IMR-90 (cell line): ENCODE measurements around the gene IBA57. TPM values are rescaled to one million over a fixed set of nuclear protein-coding genes. Genes with fewer than 3 reads are reported as not detected.

Experiments used
- ATAC-seq: fragments of 200-7000 bp; cut with Tn5 transposase; 2 replicates; pipeline ENCODE4 v1.9.1; 2020; ENCODE audit warnings: low read depth, mild to moderate bottlenecking, moderate library complexity
- BruUV-seq: library from RNA; stranded (reverse); fragments of 400-500 nt; replicated peaks from 2 replicates; lab custom pipeline; 2021; lab: Mats Ljungman, UMichigan
- CTCF ChIA-PET: fragments of 300-600 bp; formaldehyde crosslinking; extraction: SDS; loops from one replicate; lab custom pipeline; 2021; ENCODE audit warnings: antibody characterized with exemption; lab: Yijun Ruan, JAX
- POLR2A ChIA-PET: fragments of 300-600 bp; sonication (Branson Sonifier 250); formaldehyde crosslinking; loops from one replicate; lab custom pipeline; 2022; ENCODE audit warnings: antibody characterized with exemption; ENCODE audit not compliant: unreplicated experiment; lab: Charles Lee
- DNase-seq: peaks from one replicate; pipeline ENCODE4 v3.0.0; 2013
- H2AFZ ChIP-seq: replicated peaks from 2 replicates; pipeline ENCODE3; 2013; ENCODE audit warnings: low read length, mild to moderate bottlenecking; ENCODE audit not compliant: poor library complexity
- H2AK5ac ChIP-seq: 2 replicates; pipeline ENCODE4 v1.6.1; 2013; ENCODE audit warnings: low read depth, low read length, inconsistent platforms
- H2AK9ac ChIP-seq: replicated peaks from 2 replicates; pipeline ENCODE3; 2013; ENCODE audit warnings: mild to moderate bottlenecking, low read depth, low read length, moderate library complexity; ENCODE audit not compliant: poor library complexity
- H2BK120ac ChIP-seq: 2 replicates; pipeline ENCODE4 v1.6.1; 2013; ENCODE audit warnings: low read depth, low read length, inconsistent platforms
- H2BK15ac ChIP-seq: 3 replicates; pipeline ENCODE4 v1.6.1; 2013; ENCODE audit warnings: low read depth, low read length, inconsistent platforms
- H2BK20ac ChIP-seq: 2 replicates; pipeline ENCODE4 v1.6.1; 2013; ENCODE audit warnings: low read depth, mild to moderate bottlenecking, inconsistent platforms, low read length, moderate library complexity
- H2BK5ac ChIP-seq: 2 replicates; pipeline ENCODE4 v1.6.1; 2013; ENCODE audit warnings: mild to moderate bottlenecking, low read depth, low read length, inconsistent platforms; ENCODE audit not compliant: poor library complexity, severe bottlenecking
- H3K14ac ChIP-seq: replicated peaks from 2 replicates; pipeline ENCODE4 v1.6.1; 2013; ENCODE audit warnings: low read depth, low read length, inconsistent platforms
- H3K18ac ChIP-seq: 2 replicates; pipeline ENCODE4 v1.6.1; 2013; ENCODE audit warnings: low read depth, low read length, control low read depth
- H3K23ac ChIP-seq: 2 replicates; pipeline ENCODE4 v1.6.1; 2013; ENCODE audit warnings: low read depth, low read length, inconsistent platforms
- H3K27ac ChIP-seq: 2 replicates; pipeline ENCODE4 v1.5.1; 2013; ENCODE audit warnings: mild to moderate bottlenecking, control low read depth, low read length; ENCODE audit not compliant: insufficient read depth
- H3K27me3 ChIP-seq: 2 replicates; pipeline ENCODE4 v1.6.1; 2013; ENCODE audit warnings: low read length; ENCODE audit not compliant: control insufficient read depth, insufficient read depth
- H3K36me3 ChIP-seq: 2 replicates; pipeline ENCODE4 v1.6.1; 2013; ENCODE audit warnings: low read length, mixed read lengths; ENCODE audit not compliant: control insufficient read depth, insufficient read depth
- H3K4ac ChIP-seq: 2 replicates; pipeline ENCODE4 v1.6.1; 2013; ENCODE audit warnings: low read depth, low read length, inconsistent platforms
- H3K4me1 ChIP-seq: 2 replicates; pipeline ENCODE4 v1.6.1; 2013; ENCODE audit warnings: low read length, mixed read lengths; ENCODE audit not compliant: control insufficient read depth, insufficient read depth
- H3K4me2 ChIP-seq: 2 replicates; pipeline ENCODE4 v1.6.1; 2013; ENCODE audit warnings: low read depth, mild to moderate bottlenecking, control low read depth, low read length, moderate library complexity
- H3K4me3 ChIP-seq: 2 replicates; pipeline ENCODE4 v1.5.1; 2013; ENCODE audit warnings: low read depth, mild to moderate bottlenecking, control low read depth, low read length, moderate library complexity; ENCODE audit not compliant: insufficient read depth
- H3K56ac ChIP-seq: 2 replicates; pipeline ENCODE4 v1.6.1; 2013; ENCODE audit warnings: low read length, inconsistent platforms; ENCODE audit not compliant: insufficient read depth; ENCODE audit errors: extremely low read depth
- H3K79me1 ChIP-seq, 2 experiments: 2 replicates each; pipeline ENCODE4 v1.6.1; 2013; ENCODE audit warnings: low read length in 2 of 2, inconsistent platforms in 1 of 2, low read depth in 1 of 2
- H3K9ac ChIP-seq: 2 replicates; pipeline ENCODE4 v1.6.1; 2013; ENCODE audit warnings: low read depth, low read length, control low read depth
- H3K9me1 ChIP-seq: 2 replicates; pipeline ENCODE4 v1.6.1; 2013; ENCODE audit warnings: low read length, inconsistent platforms; ENCODE audit not compliant: insufficient read depth
- H3K9me3 ChIP-seq: 2 replicates; pipeline ENCODE4 v1.6.1; 2013; ENCODE audit warnings: low read length; ENCODE audit not compliant: control insufficient read depth, insufficient read depth
- H4K20me1 ChIP-seq: 2 replicates; pipeline ENCODE4 v1.6.1; 2013; ENCODE audit warnings: low read length, inconsistent platforms; ENCODE audit not compliant: insufficient read depth
- H4K5ac ChIP-seq: 2 replicates; pipeline ENCODE4 v1.6.1; 2013; ENCODE audit warnings: mild to moderate bottlenecking, low read depth, low read length, control low read depth
- H4K8ac ChIP-seq, 2 experiments: 2 replicates each; pipeline ENCODE4 v1.6.1; 2013; ENCODE audit warnings: low read depth in 2 of 2, low read length in 2 of 2, control low read depth in 1 of 2, inconsistent platforms in 1 of 2
- H4K91ac ChIP-seq: 2 replicates; pipeline ENCODE4 v1.6.1; 2013; ENCODE audit warnings: low read depth, low read length, inconsistent platforms; ENCODE audit not compliant: insufficient read depth
- BHLHE40 ChIP-seq: fragments of 150-350 bp; IDR thresholded peaks from 2 replicates; pipeline ENCODE4 v1.6.1; 2016; ENCODE audit warnings: mild to moderate bottlenecking, low read depth, low read length
- CEBPB ChIP-seq: IDR thresholded peaks from 2 replicates; pipeline ENCODE4 v1.6.1; 2012; ENCODE audit warnings: low read depth, low read length, improper control_type of control experiment
- CHD1 ChIP-seq: IDR thresholded peaks from 2 replicates; pipeline ENCODE4 v1.6.1; 2012; ENCODE audit warnings: low read depth, low read length, improper control_type of control experiment
- CTCF ChIP-seq: conservative IDR thresholded peaks from 2 replicates; pipeline ENCODE4 v1.5.1; 2012; ENCODE audit warnings: mild to moderate bottlenecking, low read depth, low read length, improper control_type of control experiment
- ELK1 ChIP-seq: fragments of 150-350 bp; IDR thresholded peaks from 2 replicates; pipeline ENCODE4 v1.6.1; 2016; ENCODE audit warnings: low read depth, mild to moderate bottlenecking, low read length, moderate library complexity, borderline replicate concordance
- FOS ChIP-seq: fragments of 150-350 bp; IDR thresholded peaks from 2 replicates; pipeline ENCODE4 v1.6.1; 2016; ENCODE audit warnings: low read depth, low read length
- MAFK ChIP-seq: IDR thresholded peaks from 2 replicates; pipeline ENCODE4 v1.6.1; 2012; ENCODE audit warnings: low read depth, low read length, improper control_type of control experiment
- MAZ ChIP-seq: IDR thresholded peaks from 2 replicates; pipeline ENCODE4 v1.6.1; 2012; ENCODE audit warnings: low read depth, mild to moderate bottlenecking, low read length, improper control_type of control experiment, moderate library complexity, borderline replicate concordance
- MXI1 ChIP-seq: IDR thresholded peaks from 2 replicates; pipeline ENCODE4 v1.6.1; 2012; ENCODE audit warnings: low read depth, mild to moderate bottlenecking, low read length, moderate library complexity, borderline replicate concordance
- NFE2L2 ChIP-seq: fragments of 150-350 bp; IDR thresholded peaks from 2 replicates; pipeline ENCODE4 v1.6.1; 2016; ENCODE audit warnings: low read depth, mild to moderate bottlenecking, low read length
- POLR2A ChIP-seq: IDR thresholded peaks from 2 replicates; pipeline ENCODE4 v1.6.1; 2012; ENCODE audit warnings: mild to moderate bottlenecking, low read depth, low read length
- RAD21 ChIP-seq: IDR thresholded peaks from 2 replicates; pipeline ENCODE4 v1.6.1; 2012; ENCODE audit warnings: low read length, improper control_type of control experiment
- RCOR1 ChIP-seq: IDR thresholded peaks from 2 replicates; pipeline ENCODE4 v1.6.1; 2012; ENCODE audit warnings: mild to moderate bottlenecking, low read length, improper control_type of control experiment; ENCODE audit not compliant: insufficient replicate concordance
- RFX5 ChIP-seq: IDR thresholded peaks from 2 replicates; pipeline ENCODE4 v1.8.0; 2012; ENCODE audit warnings: low read depth, mild to moderate bottlenecking, low read length, moderate library complexity
- SMC3 ChIP-seq: fragments of 150-350 bp; IDR thresholded peaks from 2 replicates; pipeline ENCODE4 v1.6.1; 2016; ENCODE audit warnings: low read depth, mild to moderate bottlenecking, antibody characterized with exemption, low read length, moderate library complexity
- USF2 ChIP-seq: fragments of 150-350 bp; IDR thresholded peaks from 2 replicates; pipeline ENCODE4 v1.6.1; 2017; ENCODE audit warnings: mild to moderate bottlenecking, antibody characterized with exemption, low read length, low read depth
- WGBS, 2 experiments: methylation state at CpG; one replicate each; pipeline versions ENCODE4 v1.1.5 to v1.1.7; 2013; ENCODE audit warnings: missing lambda C conversion rate in 2 of 2; ENCODE audit not compliant: insufficient read length in 1 of 2; ENCODE audit errors: extremely low coverage in 2 of 2; 5-methylcytosine and 5-hydroxymethylcytosine counted together
- dilution Hi-C: fragments of 300-500 bp; cut with HindIII; formaldehyde crosslinking; loops from one replicate; pipeline ENCODE4 v1.14.3; 2018; ENCODE audit warnings: low sequenced_read_pairs; ENCODE audit not compliant: unreplicated experiment
- in situ Hi-C: fragments of 300-500 bp; cut with MboI; formaldehyde crosslinking; loops from 3 replicates; pipeline ENCODE4 v1.14.3; 2019; ENCODE audit warnings: low sequenced_read_pairs, inconsistent platforms, mixed read lengths
- intact Hi-C: fragments of 100-400 bp; cut with micrococcal nuclease; formaldehyde crosslinking; loops from 2 replicates; pipeline ENCODE4 v1.10.0; 2022
- polyA plus RNA-seq, 3 experiments: library from polyadenylated mRNA; depleted of rRNA; stranded (reverse); fragments of >200 nt; gene quantifications; 2 replicates each; pipeline ENCODE4 v1.2.3, GENCODE V29; 2012; ENCODE audit warnings: low replicate concordance in 1 of 3
- total RNA-seq: library from RNA; depleted of rRNA; stranded (reverse); fragments of >200 nt; gene quantifications from 2 replicates; pipeline ENCODE4 v1.2.3, GENCODE V29; 2012

The IBA57 gene
- total and polyA plus RNA-seq, 2 of the 4 experiments (the other 2 are of a cell fraction), result 2.0 to 2.6 TPM

- Histone ChIP-seq H2BK15ac (no peak overlapping the region), H2BK5ac (no peak overlapping the region), H2BK20ac (no peak overlapping the region), H3K4me2 (no peak overlapping the region), H3K4me1 (peaks cover 11% of the 10 kb centered on the region), H3K56ac (no peak overlapping the region), H4K8ac (no peak overlapping the region), H4K5ac (no peak overlapping the region), H3K4me3 (no peak overlapping the region), H2BK120ac (no peak overlapping the region), H3K4ac (peak overlapping the region; percentile 26), H2AFZ (no peak overlapping the region), H3K36me3 (0 out of 2 replicates have a peak, but pooled peaks cover 4% of the 10 kb centered on the region), H3K23ac (no peak overlapping the region), H3K9ac (no peak overlapping the region), H3K18ac (no peak overlapping the region), H2AK5ac (no peak overlapping the region; the same call in 1 of the 2 replicates), H3K27me3 (no peaks in the 10 kb centered on the region), H3K9me3 (peaks cover 2% of the 10 kb centered on the region; the same call in 1 of the 2 replicates), H4K20me1 (peaks cover 11% of the 10 kb centered on the region), H3K9me1 (peaks cover 18% of the 10 kb centered on the region), H3K27ac (no peak overlapping the region), H4K91ac (no peak overlapping the region), H2AK9ac (peak overlapping the region; percentile 65), H3K79me1 (peaks cover 6 to 49% of the 10 kb centered on the region in 2 experiments), H3K14ac (no peak overlapping the region)
- CTCF ChIA-PET, result interaction anchor here (0.9 kb wide), 1 partner anchor 11 kb away, joined by 3 read pairs; no protein-coding TSS in a partner anchor
- TF ChIP-seq CEBPB (no peak), MXI1 (no peak), BHLHE40 (no peak), RCOR1 (no peak), POLR2A (no peak), NFE2L2 (no peak), CTCF (no peak), USF2 (no peak), RAD21 (no peak), MAZ (no peak), MAFK (no peak), CHD1 (no peak), SMC3 (no peak), FOS (no peak), RFX5 (no peak), ELK1 (no peak)
- 80% methylated on average over 1 of the region's 5 CpGs; no CpG with 5 or more reads in 1 of the 2 experiments for WGBS, 2 experiments
- no TSS peak for BruUV-seq
- in situ Hi-C loops, result no loop called here
- dilution Hi-C loops, result no loop called here
- POLR2A ChIA-PET, result interaction anchor here (0.6 to 1.3 kb wide), 2 partner anchors 12 to 230 kb away, joined by 3 read pairs; partner anchors contain the start of gene IBA57
- ATAC-seq (no peak), DNase-seq (no peak)
- intact Hi-C loops, result no loop called here
These were observed 11.5 kb downstream of the IBA57 start for GRCh38 chr1:228177183-228177475.
